ENCODE measurements around the gene ST6GALNAC3. TPM values are rescaled to one million over a fixed set of nuclear protein-coding genes. Genes with fewer than 3 reads are reported as not detected.
"Not testable (repeated sequence)": the region's sequence is repeated elsewhere in the genome, so short reads cannot be mapped to it uniquely, and the experiment has no call there.

Gene ST6GALNAC3
- polyA plus RNA-seq, 2 donors, result 0.27 to 0.29 TPM

DNA sequence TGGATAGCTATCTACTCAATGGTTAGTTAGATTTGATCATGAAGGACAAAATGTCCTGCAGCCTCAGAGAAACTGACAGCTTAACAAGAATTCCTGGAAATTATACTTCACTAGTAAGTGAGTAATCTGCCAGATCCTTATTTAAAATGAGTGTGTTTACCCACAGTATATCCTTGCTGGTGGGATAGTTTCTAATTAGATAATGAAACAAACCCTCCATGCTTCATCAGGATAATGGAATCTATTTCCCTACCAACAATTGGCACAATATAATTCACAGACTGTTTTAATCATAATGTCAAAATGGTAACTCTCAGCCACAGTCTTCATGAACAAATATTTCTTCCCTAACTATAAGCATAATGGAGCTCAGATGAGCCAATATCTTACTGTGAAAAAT is 553.4 kb downstream of the ST6GALNAC3 start:
- Histone ChIP-seq H3K27me3 (ENCODE audit: control insufficient read depth in 1 of 2, insufficient read depth in 2 of 2, low read length in 2 of 2) (no peaks in the 10 kb centered on the region), H3K4me3 (ENCODE audit: low read depth in 1 of 2, low read length in 2 of 2) (no peak overlapping the region), H3K9me3 (ENCODE audit: control insufficient read depth in 2 of 2, insufficient read depth in 1 of 2, low read depth in 1 of 2, low read length in 1 of 2) (no peaks in the 10 kb centered on the region), H3K27ac (ENCODE audit: low read depth in 2 of 2, low read length in 1 of 2) (no peak overlapping the region), H3K36me3 (ENCODE audit: control insufficient read depth in 2 of 2, insufficient read depth in 2 of 2, low read length in 1 of 2) (no peaks in the 10 kb centered on the region), H3K4me1 (ENCODE audit: control insufficient read depth in 2 of 2, insufficient read depth in 2 of 2, low read length in 1 of 2) (no peaks in the 10 kb centered on the region)

DNA sequence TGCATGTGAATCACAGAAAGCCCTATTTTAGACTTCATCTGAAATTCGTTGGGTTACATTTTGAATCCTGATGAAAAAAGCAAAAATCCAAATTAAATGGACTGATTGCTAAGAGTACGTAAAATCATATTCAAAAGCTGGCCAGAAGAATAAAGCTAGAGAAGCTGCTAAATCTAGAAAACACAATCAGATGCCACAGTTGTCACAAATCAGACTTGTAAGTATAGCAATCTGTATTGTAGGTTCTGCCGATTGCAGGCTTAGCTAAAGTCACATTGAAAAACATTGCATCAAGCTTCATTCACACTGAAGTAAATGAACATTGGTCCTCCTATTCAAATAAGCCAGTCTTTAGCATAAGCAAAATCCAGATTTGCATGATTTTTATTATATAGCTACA is 557.6 kb downstream of the ST6GALNAC3 start:
- Histone ChIP-seq H3K9me3 (ENCODE audit: control insufficient read depth in 2 of 2, insufficient read depth in 1 of 2, low read depth in 1 of 2, low read length in 1 of 2) (no peaks in the 10 kb centered on the region), H3K27me3 (ENCODE audit: control insufficient read depth in 1 of 2, insufficient read depth in 2 of 2, low read length in 2 of 2) (no peaks in the 10 kb centered on the region), H3K4me1 (ENCODE audit: control insufficient read depth in 2 of 2, insufficient read depth in 2 of 2, low read length in 1 of 2) (no peaks in the 10 kb centered on the region), H3K36me3 (ENCODE audit: control insufficient read depth in 2 of 2, insufficient read depth in 2 of 2, low read length in 1 of 2) (no peaks in the 10 kb centered on the region), H3K27ac (ENCODE audit: low read depth in 2 of 2, low read length in 1 of 2) (no peak overlapping the region), H3K4me3 (ENCODE audit: low read depth in 1 of 2, low read length in 2 of 2) (no peak overlapping the region)
- WGBS, 2 donors, result 89 to 90% methylated on average over 3 of the region's 3 CpGs

DNA sequence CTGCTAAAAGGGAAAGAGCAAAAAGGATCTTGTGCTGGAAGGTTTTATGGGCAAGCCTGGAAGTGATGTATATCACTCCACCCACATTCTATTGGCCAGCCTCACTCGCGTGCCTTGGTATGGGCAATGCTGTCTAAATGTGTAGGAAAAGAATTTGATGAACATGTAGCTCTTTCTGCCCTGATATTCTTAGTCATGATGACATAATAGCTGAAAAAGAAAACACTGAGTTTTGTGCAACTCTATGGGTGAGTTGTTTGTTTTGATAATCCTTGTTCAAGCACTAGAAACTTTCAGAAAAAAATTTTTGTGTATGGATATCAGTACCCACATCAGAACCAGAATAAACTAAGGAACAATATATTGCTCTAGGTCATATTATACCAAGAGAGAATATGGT is 561.2 kb downstream of the ST6GALNAC3 start:
- no peaks in the 10 kb centered on the region for H3K36me3 ChIP-seq (ENCODE audit: control insufficient read depth in 2 of 2, insufficient read depth in 2 of 2, low read length in 1 of 2)
- H3K4me1 ChIP-seq (ENCODE audit: control insufficient read depth in 2 of 2, insufficient read depth in 2 of 2, low read length in 1 of 2), result no peaks in the 10 kb centered on the region
- WGBS, 2 donors, result 83 to 90% methylated on average over 2 of the region's 2 CpGs
- no peaks in the 10 kb centered on the region for H3K27me3 ChIP-seq (ENCODE audit: control insufficient read depth in 1 of 2, insufficient read depth in 2 of 2, low read length in 2 of 2)
- no peak overlapping the region for H3K4me3 ChIP-seq (ENCODE audit: low read depth in 1 of 2, low read length in 2 of 2)
- no peak overlapping the region for H3K27ac ChIP-seq (ENCODE audit: low read depth in 2 of 2, low read length in 1 of 2)
- no peaks in the 10 kb centered on the region for H3K9me3 ChIP-seq (ENCODE audit: control insufficient read depth in 2 of 2, insufficient read depth in 1 of 2, low read depth in 1 of 2, low read length in 1 of 2)

DNA sequence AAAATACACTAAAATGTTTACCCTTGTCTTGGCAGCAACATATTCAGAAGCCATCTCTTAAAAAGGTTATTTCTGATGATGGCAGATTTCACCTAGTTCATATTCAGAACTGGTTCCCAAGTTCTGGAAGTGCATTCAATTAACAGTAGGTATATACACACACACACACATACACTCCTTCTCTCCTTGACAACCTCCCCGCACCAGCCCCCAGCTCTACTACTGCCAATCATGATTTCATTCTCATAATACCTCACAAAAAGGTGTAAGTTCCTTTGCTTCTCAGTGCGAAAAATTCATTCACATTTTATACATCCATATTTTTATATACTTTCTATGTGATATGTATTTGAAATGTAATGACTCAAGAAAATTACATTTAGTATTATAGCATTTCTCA is 564.6 kb downstream of the ST6GALNAC3 start:
- Histone ChIP-seq H3K4me1 (ENCODE audit: control insufficient read depth in 2 of 2, insufficient read depth in 2 of 2, low read length in 1 of 2) (no peaks in the 10 kb centered on the region), H3K36me3 (ENCODE audit: control insufficient read depth in 2 of 2, insufficient read depth in 2 of 2, low read length in 1 of 2) (no peaks in the 10 kb centered on the region), H3K4me3 (ENCODE audit: low read depth in 1 of 2, low read length in 2 of 2) (no peak overlapping the region), H3K9me3 (ENCODE audit: control insufficient read depth in 2 of 2, insufficient read depth in 1 of 2, low read depth in 1 of 2, low read length in 1 of 2) (no peaks in the 10 kb centered on the region), H3K27ac (ENCODE audit: low read depth in 2 of 2, low read length in 1 of 2) (no peak overlapping the region), H3K27me3 (ENCODE audit: control insufficient read depth in 1 of 2, insufficient read depth in 2 of 2, low read length in 2 of 2) (no peaks in the 10 kb centered on the region)
- WGBS, 2 donors, result 94 to 96% methylated on average over 2 of the region's 2 CpGs

DNA sequence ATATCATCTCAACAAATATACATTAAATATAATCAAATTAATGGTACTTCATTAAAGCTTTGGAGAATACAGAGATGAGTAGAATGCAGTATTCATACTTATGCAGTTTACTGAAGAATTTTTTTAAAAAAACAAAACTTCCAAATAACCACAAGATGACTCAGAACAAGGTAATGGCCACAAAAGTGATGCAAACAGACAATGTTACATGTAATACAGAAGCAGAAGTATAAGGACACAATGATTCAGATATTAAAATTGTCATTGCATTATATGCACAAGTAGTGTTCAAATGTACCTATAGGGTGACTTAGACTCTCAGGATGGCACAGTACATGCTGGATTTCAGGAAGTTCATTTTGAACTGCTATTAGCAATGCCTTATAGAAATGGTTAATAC is 565.5 kb downstream of the ST6GALNAC3 start:
- no peaks in the 10 kb centered on the region for H3K9me3 ChIP-seq (ENCODE audit: control insufficient read depth in 2 of 2, insufficient read depth in 1 of 2, low read depth in 1 of 2, low read length in 1 of 2)
- H3K27ac ChIP-seq (ENCODE audit: low read depth in 2 of 2, low read length in 1 of 2), result no peak overlapping the region
- H3K4me3 ChIP-seq (ENCODE audit: low read depth in 1 of 2, low read length in 2 of 2), result no peak overlapping the region
- no peaks in the 10 kb centered on the region for H3K27me3 ChIP-seq (ENCODE audit: control insufficient read depth in 1 of 2, insufficient read depth in 2 of 2, low read length in 2 of 2)
- no peaks in the 10 kb centered on the region for H3K4me1 ChIP-seq (ENCODE audit: control insufficient read depth in 2 of 2, insufficient read depth in 2 of 2, low read length in 1 of 2)
- H3K36me3 ChIP-seq (ENCODE audit: control insufficient read depth in 2 of 2, insufficient read depth in 2 of 2, low read length in 1 of 2), result no peaks in the 10 kb centered on the region

DNA sequence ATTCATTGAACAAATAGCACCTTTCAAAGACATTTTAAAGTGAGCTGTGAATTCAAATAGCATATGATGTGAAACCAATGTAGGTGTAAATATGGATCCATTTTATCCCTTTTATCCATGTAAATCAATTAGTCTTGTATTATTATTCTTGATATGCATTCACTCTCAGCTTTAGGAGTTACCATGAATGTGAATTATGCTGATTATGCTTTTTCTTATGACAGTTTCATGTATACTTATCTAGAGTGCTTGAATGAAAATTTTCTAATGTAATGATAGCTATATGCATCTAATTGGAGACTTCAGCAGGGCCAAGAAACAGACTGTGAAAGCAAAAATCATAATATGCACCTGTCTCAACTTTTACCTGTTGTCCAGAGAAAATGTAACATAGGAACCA is 566.2 kb downstream of the ST6GALNAC3 start:
- no peaks in the 10 kb centered on the region for H3K9me3 ChIP-seq (ENCODE audit: control insufficient read depth in 2 of 2, insufficient read depth in 1 of 2, low read depth in 1 of 2, low read length in 1 of 2)
- H3K27me3 ChIP-seq (ENCODE audit: control insufficient read depth in 1 of 2, insufficient read depth in 2 of 2, low read length in 2 of 2), result no peaks in the 10 kb centered on the region

DNA sequence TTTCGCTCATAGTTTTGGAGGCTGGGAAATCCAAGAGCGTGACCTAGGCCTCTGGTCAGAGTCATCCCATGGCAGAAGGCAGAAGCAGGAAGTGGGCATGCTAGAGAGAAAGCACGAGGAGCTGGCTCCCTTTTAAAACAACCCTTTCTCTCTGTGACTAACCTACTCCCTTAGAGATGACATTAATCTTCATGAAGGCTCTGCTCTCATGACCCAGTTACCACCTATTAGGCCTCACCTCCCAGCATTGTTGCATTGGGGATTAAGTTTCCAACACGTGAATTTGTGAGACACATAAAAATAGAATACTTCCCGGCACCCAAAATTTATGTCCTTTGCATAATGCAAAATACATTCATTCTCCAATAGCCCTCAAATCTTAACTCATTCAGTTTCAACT is 569.6 kb downstream of the ST6GALNAC3 start:
- no peaks in the 10 kb centered on the region for H3K36me3 ChIP-seq (ENCODE audit: control insufficient read depth in 2 of 2, insufficient read depth in 2 of 2, low read length in 1 of 2)
- no peak overlapping the region for H3K4me3 ChIP-seq (ENCODE audit: low read depth in 1 of 2, low read length in 2 of 2)
- H3K4me1 ChIP-seq (ENCODE audit: control insufficient read depth in 2 of 2, insufficient read depth in 2 of 2, low read length in 1 of 2), result no peaks in the 10 kb centered on the region
- WGBS, 2 donors, result 80 to 84% methylated on average over 5 of the region's 5 CpGs
- no peaks in the 10 kb centered on the region for H3K27me3 ChIP-seq (ENCODE audit: control insufficient read depth in 1 of 2, insufficient read depth in 2 of 2, low read length in 2 of 2)
- no peak overlapping the region for H3K27ac ChIP-seq (ENCODE audit: low read depth in 2 of 2, low read length in 1 of 2)
- no peaks in the 10 kb centered on the region for H3K9me3 ChIP-seq (ENCODE audit: control insufficient read depth in 2 of 2, insufficient read depth in 1 of 2, low read depth in 1 of 2, low read length in 1 of 2)

More for the DNA sequence above, 566.2 kb downstream of the ST6GALNAC3 start:
- H3K4me1 ChIP-seq (ENCODE audit: control insufficient read depth in 2 of 2, insufficient read depth in 2 of 2, low read length in 1 of 2), result no peaks in the 10 kb centered on the region
- no peak overlapping the region for H3K27ac ChIP-seq (ENCODE audit: low read depth in 2 of 2, low read length in 1 of 2)
- no peaks in the 10 kb centered on the region for H3K36me3 ChIP-seq (ENCODE audit: control insufficient read depth in 2 of 2, insufficient read depth in 2 of 2, low read length in 1 of 2)
- no peak overlapping the region for H3K4me3 ChIP-seq (ENCODE audit: low read depth in 1 of 2, low read length in 2 of 2)

DNA sequence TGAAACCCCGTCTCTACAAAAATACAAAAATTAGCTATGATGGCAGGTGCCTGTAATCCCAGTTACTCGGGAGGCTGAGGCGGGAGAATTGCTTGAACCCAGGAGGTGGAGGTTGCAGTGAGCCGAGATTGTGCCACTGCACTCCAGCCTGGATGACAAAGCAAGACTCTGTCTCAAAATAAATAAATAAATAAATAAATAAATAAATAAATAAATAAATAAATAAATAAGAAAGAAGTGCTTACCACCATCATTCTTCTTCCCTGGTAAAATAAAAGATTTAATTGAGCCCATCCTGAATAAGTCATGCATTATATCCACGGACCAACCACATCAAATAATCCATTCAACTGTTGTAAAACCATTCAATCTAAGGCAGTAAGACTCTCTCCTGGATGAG is 578.3 kb downstream of the ST6GALNAC3 start:
- 92 to 93% methylated on average over 5 of the region's 5 CpGs for WGBS, 2 donors
- H3K27ac ChIP-seq (ENCODE audit: low read depth in 2 of 2, low read length in 1 of 2); H3K27me3 ChIP-seq (ENCODE audit: control insufficient read depth in 1 of 2, insufficient read depth in 2 of 2, low read length in 2 of 2); H3K36me3 ChIP-seq (ENCODE audit: control insufficient read depth in 2 of 2, insufficient read depth in 2 of 2, low read length in 1 of 2); H3K4me3 ChIP-seq (ENCODE audit: low read depth in 1 of 2, low read length in 2 of 2); H3K4me1 ChIP-seq (ENCODE audit: control insufficient read depth in 2 of 2, insufficient read depth in 2 of 2, low read length in 1 of 2); H3K9me3 ChIP-seq (ENCODE audit: control insufficient read depth in 2 of 2, insufficient read depth in 1 of 2, low read depth in 1 of 2, low read length in 1 of 2): not testable (repeated sequence)

DNA sequence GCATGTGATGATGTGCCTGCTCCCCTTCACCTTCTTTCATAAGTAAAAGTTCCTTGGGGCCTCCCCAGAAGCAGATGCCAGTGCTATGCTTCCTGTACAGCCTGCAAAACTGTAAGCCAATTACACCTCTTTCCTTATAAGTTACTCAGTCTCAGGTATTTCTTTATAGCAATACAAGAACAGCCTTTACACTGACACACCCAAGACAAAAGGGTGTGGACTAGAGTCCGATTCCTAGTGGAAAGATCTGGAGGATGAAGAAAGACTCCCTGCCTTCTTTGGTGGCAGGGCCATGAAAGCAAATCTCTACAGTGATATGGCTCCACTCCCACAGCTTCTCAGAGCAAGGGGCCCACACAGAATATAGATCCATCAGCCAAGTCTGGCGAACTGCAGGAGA is 583.1 kb downstream of the ST6GALNAC3 start:
- Histone ChIP-seq H3K9me3 (ENCODE audit: control insufficient read depth in 2 of 2, insufficient read depth in 1 of 2, low read depth in 1 of 2, low read length in 1 of 2) (peaks cover 0 to 2% of the 10 kb centered on the region in 2 donors), H3K4me1 (ENCODE audit: control insufficient read depth in 2 of 2, insufficient read depth in 2 of 2, low read length in 1 of 2) (no peaks in the 10 kb centered on the region), H3K27me3 (ENCODE audit: control insufficient read depth in 1 of 2, insufficient read depth in 2 of 2, low read length in 2 of 2) (no peaks in the 10 kb centered on the region), H3K4me3 (ENCODE audit: low read depth in 1 of 2, low read length in 2 of 2) (no peak overlapping the region), H3K36me3 (ENCODE audit: control insufficient read depth in 2 of 2, insufficient read depth in 2 of 2, low read length in 1 of 2) (no peaks in the 10 kb centered on the region), H3K27ac (ENCODE audit: low read depth in 2 of 2, low read length in 1 of 2) (no peak overlapping the region)
- WGBS, 2 donors, result 79 to 80% methylated on average over 2 of the region's 2 CpGs

DNA sequence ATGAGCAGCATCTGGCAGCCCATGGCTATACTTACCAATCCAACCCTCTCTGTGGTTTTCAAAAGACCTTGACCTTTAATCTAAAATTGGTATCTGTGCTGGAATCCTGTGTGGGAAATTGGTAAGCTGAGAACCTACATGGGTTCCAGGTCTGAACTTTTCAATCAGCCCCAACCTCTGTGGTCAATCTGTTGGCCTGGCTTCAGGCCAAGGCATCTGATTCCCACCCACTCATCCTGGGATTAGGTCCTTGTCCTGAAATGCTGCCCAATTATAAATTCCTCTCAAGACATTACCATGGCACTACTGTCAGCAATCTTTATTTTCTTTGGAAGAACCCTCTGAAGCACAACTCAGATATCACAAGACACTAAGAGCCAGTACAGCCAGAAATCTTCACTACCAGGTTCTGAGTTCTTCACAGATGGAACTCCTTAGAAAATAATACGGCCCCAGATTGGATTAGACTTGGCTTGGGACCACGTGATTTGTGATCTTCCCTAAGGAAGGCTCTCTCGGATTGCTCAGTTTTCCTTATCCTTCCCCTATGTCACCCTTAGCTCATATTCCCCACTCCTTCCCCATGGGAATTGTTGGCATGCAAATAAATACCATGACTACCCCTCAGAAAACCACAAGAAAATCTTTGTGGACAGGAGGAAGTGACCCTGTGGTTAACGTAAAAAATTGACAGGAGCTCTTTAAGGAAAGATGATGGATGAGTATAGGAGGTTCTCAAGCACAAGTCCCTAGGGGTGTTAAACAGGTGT is 584.8 kb downstream of the ST6GALNAC3 start:
- H3K36me3 ChIP-seq (ENCODE audit: control insufficient read depth in 2 of 2, insufficient read depth in 2 of 2, low read length in 1 of 2), result no peaks in the 10 kb centered on the region
- no peak overlapping the region for H3K27ac ChIP-seq (ENCODE audit: low read depth in 2 of 2, low read length in 1 of 2)
- no peaks in the 10 kb centered on the region for H3K27me3 ChIP-seq (ENCODE audit: control insufficient read depth in 1 of 2, insufficient read depth in 2 of 2, low read length in 2 of 2)
- H3K4me3 ChIP-seq (ENCODE audit: low read depth in 1 of 2, low read length in 2 of 2), result no peak overlapping the region
- H3K4me1 ChIP-seq (ENCODE audit: control insufficient read depth in 2 of 2, insufficient read depth in 2 of 2, low read length in 1 of 2), result no peaks in the 10 kb centered on the region
- H3K9me3 ChIP-seq (ENCODE audit: control insufficient read depth in 2 of 2, insufficient read depth in 1 of 2, low read depth in 1 of 2, low read length in 1 of 2), result peaks cover 0 to 2% of the 10 kb centered on the region in 2 donors
- 71 to 77% methylated on average over 4 of the region's 4 CpGs for WGBS, 2 donors

Measured in esophagus (tissue), 2 donors.